WTC11 (cell line): ENCODE data around the gene SNRNP70. TPM values are rescaled to one million over a fixed set of nuclear protein-coding genes. Genes with fewer than 3 reads are reported as not detected.
A peak's percentile ranks its signal among the peaks of the same experiment; 100 is the strongest.

Experiments
- ATAC-seq: fragments of 200-7000 bp; cut with Tn5 transposase; 2 replicates; pipeline ENCODE4 v1.10.0; 2021; ENCODE audit warnings: mild to moderate bottlenecking, moderate library complexity
- CTCF ChIA-PET: fragments of 300-600 bp; sonication (Branson Sonifier 250); formaldehyde crosslinking; loops from one replicate; lab custom pipeline; 2021; ENCODE audit warnings: antibody characterized with exemption; lab: Charles Lee
- POLR2A ChIA-PET: fragments of 350-600 bp; sonication (Branson Sonifier 250); formaldehyde crosslinking; loops from one replicate; lab custom pipeline; 2021; ENCODE audit warnings: antibody characterized with exemption; lab: Charles Lee
- DNase-seq: peaks from one replicate; pipeline ENCODE4 v3.0.0; 2021; ENCODE audit warnings: low spot score
- H3K27ac Mint-ChIP-seq: 2 replicates; pipeline ENCODE4 v1.8.0; 2021; ENCODE audit warnings: mixed read lengths
- H3K27me3 Mint-ChIP-seq: 2 replicates; pipeline ENCODE4 v1.8.0; 2021; ENCODE audit warnings: low read depth, mild to moderate bottlenecking, moderate library complexity, mixed read lengths
- H3K36me3 Mint-ChIP-seq: 2 replicates; pipeline ENCODE4 v1.8.0; 2021; ENCODE audit warnings: mixed read lengths
- H3K4me1 Mint-ChIP-seq: 2 replicates; pipeline ENCODE4 v1.8.0; 2022; ENCODE audit warnings: mixed read lengths
- H3K4me3 Mint-ChIP-seq: 2 replicates; pipeline ENCODE4 v1.8.0; 2021; ENCODE audit warnings: mild to moderate bottlenecking, moderate library complexity, mixed read lengths
- H3K9me3 Mint-ChIP-seq: 2 replicates; pipeline ENCODE4 v1.8.0; 2021; ENCODE audit warnings: mixed read lengths
- EMX1 ChIP-seq: fragments of 250-450 bp; sonication (Bioruptor Pico); IDR thresholded peaks from 2 replicates; pipeline ENCODE4 v1.8.0; 2021; ENCODE audit warnings: mild to moderate bottlenecking
- KAT7 ChIP-seq: sonication (generic); formaldehyde crosslinking; IDR thresholded peaks from 2 replicates; pipeline ENCODE4 v1.8.1; 2023; ENCODE audit warnings: missing genetic modification reagents, mild to moderate bottlenecking, borderline replicate concordance
- NR1H2 ChIP-seq: sonication (generic); formaldehyde crosslinking; IDR thresholded peaks from 2 replicates; pipeline ENCODE4 v1.9.0; 2021; ENCODE audit warnings: mild to moderate bottlenecking, moderate library complexity, missing genetic modification reagents
- NR3C1 ChIP-seq: sonication (generic); formaldehyde crosslinking; conservative IDR thresholded peaks from 2 replicates; pipeline ENCODE4 v1.8.1; 2023; ENCODE audit warnings: low read depth, mild to moderate bottlenecking, missing genetic modification reagents
- RORB ChIP-seq: fragments of 250-450 bp; sonication (Bioruptor Pico); IDR thresholded peaks from 2 replicates; pipeline ENCODE4 v1.9.0; 2021; ENCODE audit warnings: mild to moderate bottlenecking
- SP1 ChIP-seq: sonication (generic); formaldehyde crosslinking; conservative IDR thresholded peaks from 2 replicates; pipeline ENCODE4 v1.8.1; 2022; ENCODE audit warnings: missing genetic modification reagents
- TEAD1 ChIP-seq: sonication (generic); formaldehyde crosslinking; IDR thresholded peaks from 2 replicates; pipeline ENCODE4 v1.8.0; 2022; ENCODE audit warnings: mild to moderate bottlenecking, missing genetic modification reagents
- TEAD4 ChIP-seq: sonication (generic); formaldehyde crosslinking; IDR thresholded peaks from 2 replicates; pipeline ENCODE4 v1.8.0; 2022; ENCODE audit warnings: mild to moderate bottlenecking, missing genetic modification reagents
- ZNF423 ChIP-seq: fragments of 250-450 bp; sonication (Bioruptor Pico); IDR thresholded peaks from 2 replicates; pipeline ENCODE4 v2.1.2; 2022; ENCODE audit warnings: mild to moderate bottlenecking, moderate library complexity
- ZNF671 ChIP-seq: fragments of 250-450 bp; sonication (Bioruptor Pico); IDR thresholded peaks from 2 replicates; pipeline ENCODE4 v1.8.0; 2021; ENCODE audit warnings: mild to moderate bottlenecking
- total RNA-seq: library from RNA; stranded (reverse); gene quantifications from 3 replicates; pipeline ENCODE4 v1.2.3, GENCODE V29; 2021
- TF ChIP-seq, protein P1 (sequence below): sonication (generic); formaldehyde crosslinking; IDR thresholded peaks from 2 replicates; pipeline ENCODE4 v1.8.0; 2022; ENCODE audit warnings: mild to moderate bottlenecking, missing genetic modification reagents
- TF ChIP-seq, protein P2 (sequence below): sonication (generic); formaldehyde crosslinking; IDR thresholded peaks from 2 replicates; pipeline ENCODE4 v1.8.0; 2022; ENCODE audit warnings: mild to moderate bottlenecking, missing genetic modification reagents
- TF ChIP-seq, protein P3 (sequence below): fragments of 250-450 bp; sonication (Bioruptor Pico); conservative IDR thresholded peaks from 2 replicates; pipeline ENCODE4 v1.9.0; 2021; ENCODE audit warnings: mild to moderate bottlenecking
- TF ChIP-seq, protein P4 (sequence below): sonication (generic); formaldehyde crosslinking; IDR thresholded peaks from 2 replicates; pipeline ENCODE4 v1.8.0; 2023; ENCODE audit warnings: missing genetic modification reagents, mild to moderate bottlenecking, borderline replicate concordance
- TF ChIP-seq, protein P5 (sequence below): sonication (generic); formaldehyde crosslinking; IDR thresholded peaks from 2 replicates; pipeline ENCODE4 v1.8.1; 2023; ENCODE audit warnings: mild to moderate bottlenecking, missing genetic modification reagents, moderate library complexity
- TF ChIP-seq, protein P6 (sequence below): fragments of 250-450 bp; sonication (Bioruptor Pico); IDR thresholded peaks from 2 replicates; pipeline ENCODE4 v1.9.0; 2021; ENCODE audit warnings: moderate library complexity, mild to moderate bottlenecking, inconsistent platforms, borderline replicate concordance
- TF ChIP-seq, protein P7 (sequence below): sonication (generic); formaldehyde crosslinking; IDR thresholded peaks from 2 replicates; pipeline ENCODE4 v1.8.1; 2022; ENCODE audit warnings: mild to moderate bottlenecking, missing genetic modification reagents, moderate library complexity, borderline replicate concordance

The SNRNP70 gene
- total RNA-seq, 1 experiment from 2014 or later = 266 TPM

DNA sequence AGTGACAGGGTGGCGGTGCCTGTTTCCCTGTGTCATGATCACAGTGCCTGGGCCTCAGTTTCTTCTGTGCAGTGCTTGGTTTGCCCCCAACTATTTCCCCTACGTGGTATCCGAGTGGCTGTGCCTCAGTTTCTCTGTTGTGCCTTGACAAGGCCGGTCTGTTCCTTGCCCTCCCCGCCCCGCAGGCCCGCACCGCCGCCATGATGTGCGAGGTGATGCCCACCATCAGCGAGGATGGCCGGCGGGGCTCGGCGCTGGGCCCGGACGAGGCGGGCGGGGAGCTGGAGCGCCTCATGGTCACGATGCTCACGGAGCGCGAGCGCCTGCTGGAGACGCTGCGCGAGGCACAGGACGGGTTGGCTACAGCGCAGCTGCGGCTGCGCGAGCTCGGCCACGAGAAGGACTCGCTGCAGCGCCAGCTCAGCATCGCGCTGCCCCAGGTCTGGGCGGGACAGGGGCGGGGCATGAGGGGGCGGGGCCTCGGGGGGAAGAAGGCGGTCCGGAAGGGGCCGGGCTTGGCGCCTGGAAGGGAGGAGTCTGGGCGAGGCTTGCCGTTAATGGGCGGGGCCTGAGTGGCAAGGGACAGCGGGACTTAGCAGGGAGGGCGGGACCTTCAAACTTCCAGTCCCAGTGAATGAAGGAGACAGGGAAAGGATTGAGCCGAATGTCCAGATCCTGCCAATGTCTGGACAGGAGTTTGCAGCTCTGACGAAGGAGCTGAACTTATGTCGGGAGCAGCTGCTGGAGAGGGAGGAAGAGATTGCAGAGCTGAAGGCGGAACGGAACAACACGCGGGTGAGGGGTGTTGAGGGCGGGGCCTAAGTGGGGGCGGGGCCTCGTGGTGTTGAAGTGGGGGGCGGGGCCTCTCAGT is 42.7 kb downstream of the SNRNP70 start (continued):
- TF ChIP-seq, protein P1, sequence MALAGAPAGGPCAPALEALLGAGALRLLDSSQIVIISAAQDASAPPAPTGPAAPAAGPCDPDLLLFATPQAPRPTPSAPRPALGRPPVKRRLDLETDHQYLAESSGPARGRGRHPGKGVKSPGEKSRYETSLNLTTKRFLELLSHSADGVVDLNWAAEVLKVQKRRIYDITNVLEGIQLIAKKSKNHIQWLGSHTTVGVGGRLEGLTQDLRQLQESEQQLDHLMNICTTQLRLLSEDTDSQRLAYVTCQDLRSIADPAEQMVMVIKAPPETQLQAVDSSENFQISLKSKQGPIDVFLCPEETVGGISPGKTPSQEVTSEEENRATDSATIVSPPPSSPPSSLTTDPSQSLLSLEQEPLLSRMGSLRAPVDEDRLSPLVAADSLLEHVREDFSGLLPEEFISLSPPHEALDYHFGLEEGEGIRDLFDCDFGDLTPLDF (CRISPR knock-in tag) = peak; percentile 92; the same call in 1 of the 2 replicates
- peak; percentile 82 for TF ChIP-seq NR1H2 (CRISPR knock-in tag)
- TF ChIP-seq, protein P2, sequence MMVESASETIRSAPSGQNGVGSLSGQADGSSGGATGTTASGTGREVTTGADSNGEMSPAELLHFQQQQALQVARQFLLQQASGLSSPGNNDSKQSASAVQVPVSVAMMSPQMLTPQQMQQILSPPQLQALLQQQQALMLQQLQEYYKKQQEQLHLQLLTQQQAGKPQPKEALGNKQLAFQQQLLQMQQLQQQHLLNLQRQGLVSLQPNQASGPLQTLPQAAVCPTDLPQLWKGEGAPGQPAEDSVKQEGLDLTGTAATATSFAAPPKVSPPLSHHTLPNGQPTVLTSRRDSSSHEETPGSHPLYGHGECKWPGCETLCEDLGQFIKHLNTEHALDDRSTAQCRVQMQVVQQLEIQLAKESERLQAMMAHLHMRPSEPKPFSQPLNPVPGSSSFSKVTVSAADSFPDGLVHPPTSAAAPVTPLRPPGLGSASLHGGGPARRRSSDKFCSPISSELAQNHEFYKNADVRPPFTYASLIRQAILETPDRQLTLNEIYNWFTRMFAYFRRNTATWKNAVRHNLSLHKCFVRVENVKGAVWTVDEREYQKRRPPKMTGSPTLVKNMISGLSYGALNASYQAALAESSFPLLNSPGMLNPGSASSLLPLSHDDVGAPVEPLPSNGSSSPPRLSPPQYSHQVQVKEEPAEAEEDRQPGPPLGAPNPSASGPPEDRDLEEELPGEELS (CRISPR knock-in tag) = peak; percentile 98
- TF ChIP-seq TEAD4 (CRISPR knock-in tag) = peak; percentile 78; the same call in 1 of the 2 replicates
- no peak for TF ChIP-seq RORB (CRISPR knock-in tag)
- no peak for TF ChIP-seq SP1 (CRISPR knock-in tag)
- no peak for TF ChIP-seq ZNF423 (CRISPR knock-in tag)
- no peak for TF ChIP-seq KAT7 (CRISPR knock-in tag)
- TF ChIP-seq EMX1 (CRISPR knock-in tag) = no peak
- TF ChIP-seq, protein P3, sequence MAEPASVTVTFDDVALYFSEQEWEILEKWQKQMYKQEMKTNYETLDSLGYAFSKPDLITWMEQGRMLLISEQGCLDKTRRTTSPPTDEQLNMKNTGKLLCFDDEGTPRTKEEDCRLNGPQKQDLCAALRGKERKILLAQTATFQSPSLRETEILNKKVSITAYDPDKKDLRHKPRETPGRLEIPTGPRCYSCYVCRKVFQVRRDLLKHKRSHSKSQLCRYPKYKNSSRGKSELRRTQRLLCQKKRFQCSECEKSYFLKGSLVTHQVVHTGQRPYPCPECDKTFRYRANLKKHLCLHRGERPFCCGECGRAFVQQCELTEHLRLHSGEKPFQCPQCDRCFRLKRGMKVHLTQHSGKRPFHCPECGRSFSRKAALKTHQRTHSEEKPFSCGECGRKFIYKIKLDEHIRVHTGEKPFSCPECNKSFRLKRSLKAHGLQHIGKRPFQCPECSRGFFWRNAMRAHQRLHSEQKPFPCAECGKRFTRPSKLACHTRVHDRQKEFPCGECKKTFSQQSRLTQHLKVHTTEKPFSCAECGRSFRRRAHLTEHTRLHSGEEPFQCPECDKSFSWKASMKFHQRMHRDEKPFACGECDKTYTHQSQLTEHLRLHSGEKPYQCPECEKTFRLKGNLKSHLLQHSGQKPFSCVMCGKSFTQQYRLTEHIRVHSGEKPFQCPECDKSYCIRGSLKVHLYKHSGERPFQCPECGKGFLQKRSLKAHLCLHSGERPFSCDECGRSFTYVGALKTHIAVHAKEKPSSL (CRISPR knock-in tag) = no peak
- TF ChIP-seq, protein P4, sequence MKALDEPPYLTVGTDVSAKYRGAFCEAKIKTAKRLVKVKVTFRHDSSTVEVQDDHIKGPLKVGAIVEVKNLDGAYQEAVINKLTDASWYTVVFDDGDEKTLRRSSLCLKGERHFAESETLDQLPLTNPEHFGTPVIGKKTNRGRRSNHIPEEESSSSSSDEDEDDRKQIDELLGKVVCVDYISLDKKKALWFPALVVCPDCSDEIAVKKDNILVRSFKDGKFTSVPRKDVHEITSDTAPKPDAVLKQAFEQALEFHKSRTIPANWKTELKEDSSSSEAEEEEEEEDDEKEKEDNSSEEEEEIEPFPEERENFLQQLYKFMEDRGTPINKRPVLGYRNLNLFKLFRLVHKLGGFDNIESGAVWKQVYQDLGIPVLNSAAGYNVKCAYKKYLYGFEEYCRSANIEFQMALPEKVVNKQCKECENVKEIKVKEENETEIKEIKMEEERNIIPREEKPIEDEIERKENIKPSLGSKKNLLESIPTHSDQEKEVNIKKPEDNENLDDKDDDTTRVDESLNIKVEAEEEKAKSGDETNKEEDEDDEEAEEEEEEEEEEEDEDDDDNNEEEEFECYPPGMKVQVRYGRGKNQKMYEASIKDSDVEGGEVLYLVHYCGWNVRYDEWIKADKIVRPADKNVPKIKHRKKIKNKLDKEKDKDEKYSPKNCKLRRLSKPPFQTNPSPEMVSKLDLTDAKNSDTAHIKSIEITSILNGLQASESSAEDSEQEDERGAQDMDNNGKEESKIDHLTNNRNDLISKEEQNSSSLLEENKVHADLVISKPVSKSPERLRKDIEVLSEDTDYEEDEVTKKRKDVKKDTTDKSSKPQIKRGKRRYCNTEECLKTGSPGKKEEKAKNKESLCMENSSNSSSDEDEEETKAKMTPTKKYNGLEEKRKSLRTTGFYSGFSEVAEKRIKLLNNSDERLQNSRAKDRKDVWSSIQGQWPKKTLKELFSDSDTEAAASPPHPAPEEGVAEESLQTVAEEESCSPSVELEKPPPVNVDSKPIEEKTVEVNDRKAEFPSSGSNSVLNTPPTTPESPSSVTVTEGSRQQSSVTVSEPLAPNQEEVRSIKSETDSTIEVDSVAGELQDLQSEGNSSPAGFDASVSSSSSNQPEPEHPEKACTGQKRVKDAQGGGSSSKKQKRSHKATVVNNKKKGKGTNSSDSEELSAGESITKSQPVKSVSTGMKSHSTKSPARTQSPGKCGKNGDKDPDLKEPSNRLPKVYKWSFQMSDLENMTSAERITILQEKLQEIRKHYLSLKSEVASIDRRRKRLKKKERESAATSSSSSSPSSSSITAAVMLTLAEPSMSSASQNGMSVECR (CRISPR knock-in tag) = peak; percentile 96

DNA sequence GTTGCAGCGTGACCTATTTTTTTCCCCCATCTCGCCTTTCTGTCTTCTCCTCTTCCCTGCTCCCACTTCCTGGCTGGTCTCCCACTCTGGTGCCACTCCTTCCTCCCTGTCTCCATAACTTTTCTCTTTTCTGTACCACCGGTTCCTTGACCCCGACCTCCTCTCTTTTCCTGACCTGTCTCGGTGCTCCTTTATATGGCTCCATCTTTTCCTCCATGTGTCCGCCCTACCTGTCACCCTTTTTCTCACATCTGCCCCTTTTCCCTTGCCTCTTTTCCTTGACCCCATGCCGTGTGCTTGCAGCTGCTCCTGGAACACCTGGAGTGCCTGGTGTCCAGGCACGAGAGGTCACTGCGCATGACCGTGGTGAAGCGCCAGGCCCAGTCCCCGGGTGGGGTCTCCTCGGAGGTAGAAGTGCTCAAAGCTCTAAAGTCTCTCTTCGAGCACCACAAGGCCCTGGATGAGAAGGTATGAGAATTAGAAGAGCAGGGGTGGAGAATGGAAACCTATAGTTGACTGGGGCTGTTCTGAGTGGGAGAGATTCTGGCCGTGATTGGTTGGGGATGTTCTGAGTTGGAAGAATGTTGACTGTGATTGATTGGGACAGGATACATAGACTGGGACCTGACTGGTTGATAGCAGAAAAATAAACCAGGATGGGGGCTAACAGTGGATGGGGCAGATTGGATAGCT is 43.4 kb downstream of the SNRNP70 start:
- ChIA-PET POLR2A (interaction anchor here (1.3 to 1.5 kb wide), 2 partner anchors 18 to 20 kb away, joined by 5 read pairs; no protein-coding TSS in a partner anchor), CTCF (interaction anchor here (0.9 to 9.7 kb wide), 16 partner anchors 11 to 173 kb away, joined by 3 to 118 read pairs (median 10); partner anchors contain the start of gene LIN7B)
- Mint-ChIP-seq H3K4me3 (peak overlapping the region; percentile 89), H3K9me3 (no peaks in the 10 kb centered on the region), H3K4me1 (peaks cover 30% of the 10 kb centered on the region), H3K36me3 (peaks cover 2% of the 10 kb centered on the region; the same call in 1 of the 2 replicates), H3K27me3 (peaks cover 65% of the 10 kb centered on the region), H3K27ac (peak overlapping the region; percentile 29; the same call in 1 of the 2 replicates)
- no peak for ATAC-seq
- no peak for DNase-seq
- TF ChIP-seq TEAD1 (CRISPR knock-in tag) (no peak), EMX1 (CRISPR knock-in tag) (no peak), NR3C1 (CRISPR knock-in tag) (no peak), ZNF671 (no peak)
- TF ChIP-seq, protein P5, sequence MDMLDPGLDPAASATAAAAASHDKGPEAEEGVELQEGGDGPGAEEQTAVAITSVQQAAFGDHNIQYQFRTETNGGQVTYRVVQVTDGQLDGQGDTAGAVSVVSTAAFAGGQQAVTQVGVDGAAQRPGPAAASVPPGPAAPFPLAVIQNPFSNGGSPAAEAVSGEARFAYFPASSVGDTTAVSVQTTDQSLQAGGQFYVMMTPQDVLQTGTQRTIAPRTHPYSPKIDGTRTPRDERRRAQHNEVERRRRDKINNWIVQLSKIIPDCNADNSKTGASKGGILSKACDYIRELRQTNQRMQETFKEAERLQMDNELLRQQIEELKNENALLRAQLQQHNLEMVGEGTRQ (CRISPR knock-in tag) = no peak
- TF ChIP-seq, protein P6, sequence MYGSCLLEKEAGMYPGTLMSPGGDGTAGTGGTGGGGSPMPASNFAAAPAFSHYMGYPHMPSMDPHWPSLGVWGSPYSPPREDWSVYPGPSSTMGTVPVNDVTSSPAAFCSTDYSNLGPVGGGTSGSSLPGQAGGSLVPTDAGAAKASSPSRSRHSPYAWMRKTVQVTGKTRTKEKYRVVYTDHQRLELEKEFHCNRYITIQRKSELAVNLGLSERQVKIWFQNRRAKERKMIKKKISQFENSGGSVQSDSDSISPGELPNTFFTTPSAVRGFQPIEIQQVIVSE (CRISPR knock-in tag) = no peak
- TF ChIP-seq, protein P7, sequence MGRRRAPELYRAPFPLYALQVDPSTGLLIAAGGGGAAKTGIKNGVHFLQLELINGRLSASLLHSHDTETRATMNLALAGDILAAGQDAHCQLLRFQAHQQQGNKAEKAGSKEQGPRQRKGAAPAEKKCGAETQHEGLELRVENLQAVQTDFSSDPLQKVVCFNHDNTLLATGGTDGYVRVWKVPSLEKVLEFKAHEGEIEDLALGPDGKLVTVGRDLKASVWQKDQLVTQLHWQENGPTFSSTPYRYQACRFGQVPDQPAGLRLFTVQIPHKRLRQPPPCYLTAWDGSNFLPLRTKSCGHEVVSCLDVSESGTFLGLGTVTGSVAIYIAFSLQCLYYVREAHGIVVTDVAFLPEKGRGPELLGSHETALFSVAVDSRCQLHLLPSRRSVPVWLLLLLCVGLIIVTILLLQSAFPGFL = no peak
- TF ChIP-seq, protein P3 (CRISPR knock-in tag) = no peak
